A549 (cell line): ENCODE data around the gene VSIG10. TPM values are rescaled to one million over a fixed set of nuclear protein-coding genes. Genes with fewer than 3 reads are reported as not detected.

Source experiments
- ATAC-seq, 2 experiments: fragments of 200-7000 bp in 1 of 2; fragments of >200 bp in 1 of 2; cut with Nextera tagmentation in 1 of 2; cut with Tn5 transposase in 1 of 2; 3 replicates each; pipeline versions ENCODE4 v1.8.0 to v1.9.1; 2018 to 2020; ENCODE audit warnings: mild to moderate bottlenecking in 1 of 2, moderate library complexity in 1 of 2
- CTCF ChIA-PET: fragments of 300-600 bp; sonication (Branson Sonifier 250); formaldehyde crosslinking; extraction: SDS; loops from one replicate; lab custom pipeline; 2021; ENCODE audit warnings: antibody characterized with exemption, inconsistent platforms; lab: Yijun Ruan, JAX
- POLR2A ChIA-PET: fragments of 350-600 bp; formaldehyde crosslinking; extraction: SDS; loops from one replicate; lab custom pipeline; 2021; ENCODE audit warnings: antibody characterized with exemption, inconsistent platforms; lab: Yijun Ruan, JAX
- DNase-seq, 2 experiments: peaks; one replicate each; pipeline versions ENCODE4 v3.0.0 to v3.0.0-alpha.2; 2011 to 2016; ENCODE audit warnings: low read depth in 1 of 2, low spot score in 1 of 2
- FAIRE-seq: peaks from 2 replicates; lab custom pipeline; 2011; peaks lifted over from hg19 to GRCh38; lab: Jason Lieb, UNC
- H3K27ac ChIP-seq, 2 experiments: fragments of >200 bp; sonication (Bioruptor Twin); formaldehyde crosslinking; 3 replicates each; pipeline ENCODE4 v1.5.1; 2016 to 2017
- H3K4me1 ChIP-seq: fragments of >200 bp; sonication (Bioruptor Twin); formaldehyde crosslinking; 3 replicates; pipeline ENCODE4 v1.6.1; 2016
- H3K4me2 ChIP-seq: fragments of >200 bp; sonication (Bioruptor Twin); formaldehyde crosslinking; 3 replicates; pipeline ENCODE4 v1.6.1; 2016
- H3K4me3 ChIP-seq: fragments of >200 bp; sonication (Bioruptor Twin); formaldehyde crosslinking; 3 replicates; pipeline ENCODE4 v1.5.1; 2016
- H3K9me3 ChIP-seq: fragments of >200 bp; sonication (Bioruptor Twin); formaldehyde crosslinking; 3 replicates; pipeline ENCODE4 v1.6.1; 2016
- CBX8 ChIP-seq: fragments of 200-600 bp; sonication (generic); IDR thresholded peaks from 2 replicates; pipeline ENCODE4 v1.6.1; 2016
- FOSB ChIP-seq: fragments of 250-450 bp; sonication (Bioruptor Pico); IDR thresholded peaks from 2 replicates; pipeline ENCODE4 v1.5.0; 2020; ENCODE audit warnings: mild to moderate bottlenecking, moderate library complexity
- FOSL2 ChIP-seq, 2 experiments: fragments of 450-650 bp in 1 of 2; fragments of >200 bp in 1 of 2; sonication (Bioruptor Twin) in 1 of 2; formaldehyde crosslinking; IDR thresholded peaks; 2 replicates each; pipeline versions ENCODE4 v1.5.0 to v1.6.1; 2016 to 2020; ENCODE audit warnings: mild to moderate bottlenecking in 1 of 2, moderate library complexity in 1 of 2
- FOXS1 ChIP-seq: fragments of 250-450 bp; sonication (Bioruptor Pico); IDR thresholded peaks from 2 replicates; pipeline ENCODE4 v1.5.0; 2020; ENCODE audit warnings: mild to moderate bottlenecking, moderate library complexity
- HOXA7 ChIP-seq: fragments of 250-450 bp; sonication (Bioruptor Pico); IDR thresholded peaks from 2 replicates; pipeline ENCODE4 v1.5.0; 2020; ENCODE audit warnings: mild to moderate bottlenecking, moderate library complexity
- NFE2L2 ChIP-seq: fragments of 150-350 bp; conservative IDR thresholded peaks from 2 replicates; pipeline ENCODE4 v1.6.1; 2014; ENCODE audit warnings: low read length
- NR3C1 ChIP-seq: fragments of >200 bp; sonication (Bioruptor Twin); formaldehyde crosslinking; IDR thresholded peaks from 3 replicates; pipeline ENCODE4 v1.6.1; 2017
- POLR2A ChIP-seq: IDR thresholded peaks from 2 replicates; pipeline ENCODE4 v1.6.1; 2012; ENCODE audit warnings: mild to moderate bottlenecking, low read length
- RARB ChIP-seq: fragments of 250-450 bp; sonication (Bioruptor Pico); IDR thresholded peaks from 2 replicates; pipeline ENCODE4 v1.8.0; 2021; ENCODE audit warnings: mild to moderate bottlenecking, moderate library complexity
- RFX5 ChIP-seq: fragments of 450-650 bp; IDR thresholded peaks from 2 replicates; pipeline ENCODE4 v1.7.1; 2014; ENCODE audit warnings: antibody characterized with exemption, mild to moderate bottlenecking, moderate library complexity
- RNF2 ChIP-seq: fragments of 200-600 bp; sonication (generic); IDR thresholded peaks from 2 replicates; pipeline ENCODE4 v1.6.1; 2016; ENCODE audit warnings: low read depth, mild to moderate bottlenecking, antibody characterized with exemption, moderate library complexity, borderline replicate concordance
- ZFP36 ChIP-seq: fragments of 450-650 bp; IDR thresholded peaks from 2 replicates; pipeline ENCODE4 v1.6.1; 2014; ENCODE audit warnings: borderline replicate concordance; ENCODE audit not compliant: partially characterized antibody
- WGBS: methylation state at CpG from one replicate; pipeline ENCODE4 v1.1.6; 2017; ENCODE audit errors: missing lambda C conversion rate; 5-methylcytosine and 5-hydroxymethylcytosine counted together
- polyA plus RNA-seq, 4 experiments: library from polyadenylated mRNA; depleted of rRNA in 3 of 4; stranded (reverse); fragments of >200 nt; fragmentation: RNase III in 1 of 4; extraction: RNeasy Plus Mini Kit Qiagen cat#74134 plus additional on column Dnase treatment in 1 of 4; gene quantifications; 2 replicates in 3 of 4; 3 replicates in 1 of 4; pipeline ENCODE4 v1.2.3, GENCODE V29; 2011 to 2017
- TF ChIP-seq, protein P1 (sequence below): fragments of 200-600 bp; sonication (generic); IDR thresholded peaks from 2 replicates; pipeline ENCODE4 v1.6.1; 2016; ENCODE audit warnings: antibody characterized with exemption, mild to moderate bottlenecking, moderate library complexity
- TF ChIP-seq, protein P2 (sequence below): IDR thresholded peaks from 2 replicates; pipeline ENCODE4 v1.6.1; 2012
- TF ChIP-seq, protein P3 (sequence below): IDR thresholded peaks from 2 replicates; pipeline ENCODE4 v1.6.1; 2012
- TF ChIP-seq, protein P4 (sequence below): IDR thresholded peaks from 2 replicates; pipeline ENCODE4 v1.6.1; 2012; ENCODE audit warnings: low read depth, borderline replicate concordance
- TF ChIP-seq, protein P5 (sequence below): fragments of >200 bp; sonication (Bioruptor Twin); formaldehyde crosslinking; IDR thresholded peaks from 3 replicates; pipeline ENCODE4 v1.5.1; 2016

VSIG10 gene
- polyA plus RNA-seq, 2 of the 4 experiments (the other 2 are of a cell fraction), result 18.3 to 20.2 TPM

DNA sequence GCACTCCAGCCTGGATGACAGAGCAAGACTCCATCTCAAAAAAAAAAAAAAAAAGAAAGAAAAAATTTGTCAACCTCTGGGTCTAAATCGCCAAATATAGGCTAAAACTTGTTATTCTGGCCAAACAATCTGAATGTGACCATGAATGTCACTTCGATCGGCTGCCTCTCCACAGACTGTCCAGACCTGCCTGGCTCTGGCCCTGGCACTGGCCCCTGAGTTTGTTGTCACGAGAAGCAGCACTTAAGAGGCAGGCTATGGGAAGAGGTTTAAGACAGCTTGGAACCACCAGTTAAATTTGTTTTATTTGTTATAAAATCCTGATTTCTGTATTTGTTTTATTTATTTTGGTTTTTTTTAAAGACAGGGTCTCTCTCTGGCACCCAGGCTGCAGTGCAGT is 57.4 kb downstream of the VSIG10 start (continued):
- TF ChIP-seq, protein P1, sequence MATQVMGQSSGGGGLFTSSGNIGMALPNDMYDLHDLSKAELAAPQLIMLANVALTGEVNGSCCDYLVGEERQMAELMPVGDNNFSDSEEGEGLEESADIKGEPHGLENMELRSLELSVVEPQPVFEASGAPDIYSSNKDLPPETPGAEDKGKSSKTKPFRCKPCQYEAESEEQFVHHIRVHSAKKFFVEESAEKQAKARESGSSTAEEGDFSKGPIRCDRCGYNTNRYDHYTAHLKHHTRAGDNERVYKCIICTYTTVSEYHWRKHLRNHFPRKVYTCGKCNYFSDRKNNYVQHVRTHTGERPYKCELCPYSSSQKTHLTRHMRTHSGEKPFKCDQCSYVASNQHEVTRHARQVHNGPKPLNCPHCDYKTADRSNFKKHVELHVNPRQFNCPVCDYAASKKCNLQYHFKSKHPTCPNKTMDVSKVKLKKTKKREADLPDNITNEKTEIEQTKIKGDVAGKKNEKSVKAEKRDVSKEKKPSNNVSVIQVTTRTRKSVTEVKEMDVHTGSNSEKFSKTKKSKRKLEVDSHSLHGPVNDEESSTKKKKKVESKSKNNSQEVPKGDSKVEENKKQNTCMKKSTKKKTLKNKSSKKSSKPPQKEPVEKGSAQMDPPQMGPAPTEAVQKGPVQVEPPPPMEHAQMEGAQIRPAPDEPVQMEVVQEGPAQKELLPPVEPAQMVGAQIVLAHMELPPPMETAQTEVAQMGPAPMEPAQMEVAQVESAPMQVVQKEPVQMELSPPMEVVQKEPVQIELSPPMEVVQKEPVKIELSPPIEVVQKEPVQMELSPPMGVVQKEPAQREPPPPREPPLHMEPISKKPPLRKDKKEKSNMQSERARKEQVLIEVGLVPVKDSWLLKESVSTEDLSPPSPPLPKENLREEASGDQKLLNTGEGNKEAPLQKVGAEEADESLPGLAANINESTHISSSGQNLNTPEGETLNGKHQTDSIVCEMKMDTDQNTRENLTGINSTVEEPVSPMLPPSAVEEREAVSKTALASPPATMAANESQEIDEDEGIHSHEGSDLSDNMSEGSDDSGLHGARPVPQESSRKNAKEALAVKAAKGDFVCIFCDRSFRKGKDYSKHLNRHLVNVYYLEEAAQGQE, result no peak
- TF ChIP-seq FOXS1 (CRISPR knock-in tag) (no peak), RARB (no peak)

DNA sequence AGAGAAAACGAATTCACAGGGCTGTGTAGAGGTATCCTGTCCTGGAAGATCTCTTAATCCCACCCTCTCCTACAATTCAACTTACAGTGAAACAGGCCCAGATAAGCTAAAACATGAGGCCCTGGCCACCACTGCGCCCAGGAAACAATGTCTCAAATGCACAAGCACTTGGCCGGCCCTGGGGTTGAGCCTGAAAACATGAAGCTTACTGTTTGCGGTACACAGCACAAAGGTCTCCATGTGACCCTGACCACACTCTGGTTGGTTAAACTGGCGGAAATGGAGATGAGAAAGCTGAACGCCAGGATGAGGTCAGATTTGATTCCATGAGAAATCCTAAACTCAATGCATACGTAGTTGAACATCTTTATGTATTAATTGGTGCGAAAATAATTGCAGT is 59.2 kb downstream of the VSIG10 start:
- no peak for FAIRE-seq
- Histone ChIP-seq H3K4me2 (no peak overlapping the region), H3K4me1 (no peaks in the 10 kb centered on the region), H3K4me3 (no peak overlapping the region), H3K27ac (no peak overlapping the region), H3K9me3 (no peaks in the 10 kb centered on the region)
- TF ChIP-seq NFE2L2, result no peak
- no peak for TF ChIP-seq RNF2
- no peak for TF ChIP-seq FOSL2 (IDR thresholded peaks at IDR 0.05)
- no peak for TF ChIP-seq FOSL2 (CRISPR knock-in tag; IDR thresholded peaks at IDR 0.05)
- no peak for TF ChIP-seq RFX5
- TF ChIP-seq, protein P2, sequence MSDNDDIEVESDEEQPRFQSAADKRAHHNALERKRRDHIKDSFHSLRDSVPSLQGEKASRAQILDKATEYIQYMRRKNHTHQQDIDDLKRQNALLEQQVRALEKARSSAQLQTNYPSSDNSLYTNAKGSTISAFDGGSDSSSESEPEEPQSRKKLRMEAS, result no peak
- TF ChIP-seq, protein P3, sequence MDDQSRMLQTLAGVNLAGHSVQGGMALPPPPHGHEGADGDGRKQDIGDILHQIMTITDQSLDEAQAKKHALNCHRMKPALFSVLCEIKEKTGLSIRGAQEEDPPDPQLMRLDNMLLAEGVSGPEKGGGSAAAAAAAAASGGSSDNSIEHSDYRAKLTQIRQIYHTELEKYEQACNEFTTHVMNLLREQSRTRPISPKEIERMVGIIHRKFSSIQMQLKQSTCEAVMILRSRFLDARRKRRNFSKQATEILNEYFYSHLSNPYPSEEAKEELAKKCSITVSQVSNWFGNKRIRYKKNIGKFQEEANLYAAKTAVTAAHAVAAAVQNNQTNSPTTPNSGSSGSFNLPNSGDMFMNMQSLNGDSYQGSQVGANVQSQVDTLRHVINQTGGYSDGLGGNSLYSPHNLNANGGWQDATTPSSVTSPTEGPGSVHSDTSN, result no peak
- CTCF ChIA-PET, result interaction anchor here (1.2 to 3.3 kb wide), 3 partner anchors 10 to 171 kb away, joined by 3 to 15 read pairs (median 7); no protein-coding TSS in a partner anchor
- DNase-seq, result no peak
- POLR2A ChIA-PET, result no interaction called here
- no peak for ATAC-seq
- WGBS, result 92% methylated on average over 8 of the region's 8 CpGs

DNA sequence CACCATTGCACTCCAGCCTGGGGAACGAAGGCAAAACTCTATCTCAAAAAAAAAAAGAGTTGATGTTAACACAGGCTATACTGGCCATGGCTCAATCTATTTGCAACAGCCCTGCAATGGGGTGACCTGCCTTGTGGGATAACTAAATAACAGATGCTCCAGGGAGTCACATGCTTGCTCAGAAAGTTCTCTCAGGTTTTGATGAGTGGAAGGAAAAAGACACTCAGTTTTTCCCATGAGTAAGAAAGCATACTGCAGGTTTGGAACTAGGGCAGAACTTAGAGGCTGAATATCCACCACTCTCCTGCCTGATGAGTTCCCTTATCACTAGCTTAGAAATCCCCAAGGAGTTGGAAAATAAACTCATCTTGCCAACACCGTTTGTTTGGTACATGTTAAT is 59.7 kb downstream of the VSIG10 start:
- WGBS, result 96% methylated on average over 2 of the region's 2 CpGs
- CTCF ChIA-PET, result interaction anchor here (1.2 to 3.3 kb wide), 4 partner anchors 9 to 170 kb away, joined by 3 to 15 read pairs (median 5); no protein-coding TSS in a partner anchor
- Histone ChIP-seq H3K27ac (no peak overlapping the region), H3K9me3 (no peaks in the 10 kb centered on the region), H3K4me1 (no peaks in the 10 kb centered on the region), H3K4me3 (no peak overlapping the region), H3K4me2 (no peak overlapping the region)
- FAIRE-seq, result no peak
- POLR2A ChIA-PET, result no interaction called here
- no peak for TF ChIP-seq NR3C1
- TF ChIP-seq ZFP36, result no peak
- TF ChIP-seq, protein P2, result no peak
- TF ChIP-seq POLR2A, result no peak
- TF ChIP-seq CBX8, result no peak
- TF ChIP-seq, protein P4, sequence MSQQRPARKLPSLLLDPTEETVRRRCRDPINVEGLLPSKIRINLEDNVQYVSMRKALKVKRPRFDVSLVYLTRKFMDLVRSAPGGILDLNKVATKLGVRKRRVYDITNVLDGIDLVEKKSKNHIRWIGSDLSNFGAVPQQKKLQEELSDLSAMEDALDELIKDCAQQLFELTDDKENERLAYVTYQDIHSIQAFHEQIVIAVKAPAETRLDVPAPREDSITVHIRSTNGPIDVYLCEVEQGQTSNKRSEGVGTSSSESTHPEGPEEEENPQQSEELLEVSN, result no peak
- TF ChIP-seq, protein P5, sequence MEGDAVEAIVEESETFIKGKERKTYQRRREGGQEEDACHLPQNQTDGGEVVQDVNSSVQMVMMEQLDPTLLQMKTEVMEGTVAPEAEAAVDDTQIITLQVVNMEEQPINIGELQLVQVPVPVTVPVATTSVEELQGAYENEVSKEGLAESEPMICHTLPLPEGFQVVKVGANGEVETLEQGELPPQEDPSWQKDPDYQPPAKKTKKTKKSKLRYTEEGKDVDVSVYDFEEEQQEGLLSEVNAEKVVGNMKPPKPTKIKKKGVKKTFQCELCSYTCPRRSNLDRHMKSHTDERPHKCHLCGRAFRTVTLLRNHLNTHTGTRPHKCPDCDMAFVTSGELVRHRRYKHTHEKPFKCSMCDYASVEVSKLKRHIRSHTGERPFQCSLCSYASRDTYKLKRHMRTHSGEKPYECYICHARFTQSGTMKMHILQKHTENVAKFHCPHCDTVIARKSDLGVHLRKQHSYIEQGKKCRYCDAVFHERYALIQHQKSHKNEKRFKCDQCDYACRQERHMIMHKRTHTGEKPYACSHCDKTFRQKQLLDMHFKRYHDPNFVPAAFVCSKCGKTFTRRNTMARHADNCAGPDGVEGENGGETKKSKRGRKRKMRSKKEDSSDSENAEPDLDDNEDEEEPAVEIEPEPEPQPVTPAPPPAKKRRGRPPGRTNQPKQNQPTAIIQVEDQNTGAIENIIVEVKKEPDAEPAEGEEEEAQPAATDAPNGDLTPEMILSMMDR, result no peak
- TF ChIP-seq FOSB (CRISPR knock-in tag), result no peak
- no peak for TF ChIP-seq HOXA7 (CRISPR knock-in tag)
- ATAC-seq, result no peak
- DNase-seq, result no peak
